ENCODE results near the gene ALDH1B1. TPM values are rescaled to one million over a fixed set of nuclear protein-coding genes. Genes with fewer than 3 reads are reported as not detected.

ALDH1B1 gene
- total and polyA plus RNA-seq, 2 of the 13 experiments (the other 11 are each of a cell fraction or from before 2014, with no cell fraction given): 45.1 to 125 TPM

DNA sequence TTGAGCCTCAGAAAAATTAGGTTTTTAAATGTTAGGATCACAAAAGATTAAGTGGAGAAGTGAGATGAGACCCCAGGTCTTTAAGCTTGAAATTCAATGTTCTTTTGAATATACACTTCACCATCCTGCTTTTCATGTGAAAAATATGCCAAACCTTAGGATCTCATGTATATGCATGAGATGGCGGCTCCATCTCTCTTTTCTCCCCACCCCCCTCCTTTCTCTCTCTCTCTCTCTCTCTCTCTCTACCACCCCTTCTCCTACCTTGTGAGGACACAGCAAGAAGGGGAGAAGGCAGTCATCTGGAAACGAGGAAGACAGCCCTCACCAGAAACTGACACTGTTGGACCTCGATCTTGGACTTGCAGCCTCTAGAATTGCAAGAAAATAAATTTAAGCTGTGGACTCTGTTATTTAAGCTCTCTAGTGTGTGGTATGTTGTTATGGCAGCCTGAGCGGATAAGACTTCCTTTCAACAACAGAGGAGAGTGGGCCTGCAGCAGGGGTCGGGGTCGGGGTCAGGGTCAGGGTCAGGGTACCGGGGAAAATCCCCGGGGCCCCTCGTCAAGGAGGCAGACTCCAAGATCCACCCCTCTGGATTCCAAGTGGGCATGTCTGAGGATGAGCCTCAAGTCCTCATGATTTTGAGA lies 16.4 kb upstream of the ALDH1B1 start (continued):
- TF ChIP-seq, protein P1, sequence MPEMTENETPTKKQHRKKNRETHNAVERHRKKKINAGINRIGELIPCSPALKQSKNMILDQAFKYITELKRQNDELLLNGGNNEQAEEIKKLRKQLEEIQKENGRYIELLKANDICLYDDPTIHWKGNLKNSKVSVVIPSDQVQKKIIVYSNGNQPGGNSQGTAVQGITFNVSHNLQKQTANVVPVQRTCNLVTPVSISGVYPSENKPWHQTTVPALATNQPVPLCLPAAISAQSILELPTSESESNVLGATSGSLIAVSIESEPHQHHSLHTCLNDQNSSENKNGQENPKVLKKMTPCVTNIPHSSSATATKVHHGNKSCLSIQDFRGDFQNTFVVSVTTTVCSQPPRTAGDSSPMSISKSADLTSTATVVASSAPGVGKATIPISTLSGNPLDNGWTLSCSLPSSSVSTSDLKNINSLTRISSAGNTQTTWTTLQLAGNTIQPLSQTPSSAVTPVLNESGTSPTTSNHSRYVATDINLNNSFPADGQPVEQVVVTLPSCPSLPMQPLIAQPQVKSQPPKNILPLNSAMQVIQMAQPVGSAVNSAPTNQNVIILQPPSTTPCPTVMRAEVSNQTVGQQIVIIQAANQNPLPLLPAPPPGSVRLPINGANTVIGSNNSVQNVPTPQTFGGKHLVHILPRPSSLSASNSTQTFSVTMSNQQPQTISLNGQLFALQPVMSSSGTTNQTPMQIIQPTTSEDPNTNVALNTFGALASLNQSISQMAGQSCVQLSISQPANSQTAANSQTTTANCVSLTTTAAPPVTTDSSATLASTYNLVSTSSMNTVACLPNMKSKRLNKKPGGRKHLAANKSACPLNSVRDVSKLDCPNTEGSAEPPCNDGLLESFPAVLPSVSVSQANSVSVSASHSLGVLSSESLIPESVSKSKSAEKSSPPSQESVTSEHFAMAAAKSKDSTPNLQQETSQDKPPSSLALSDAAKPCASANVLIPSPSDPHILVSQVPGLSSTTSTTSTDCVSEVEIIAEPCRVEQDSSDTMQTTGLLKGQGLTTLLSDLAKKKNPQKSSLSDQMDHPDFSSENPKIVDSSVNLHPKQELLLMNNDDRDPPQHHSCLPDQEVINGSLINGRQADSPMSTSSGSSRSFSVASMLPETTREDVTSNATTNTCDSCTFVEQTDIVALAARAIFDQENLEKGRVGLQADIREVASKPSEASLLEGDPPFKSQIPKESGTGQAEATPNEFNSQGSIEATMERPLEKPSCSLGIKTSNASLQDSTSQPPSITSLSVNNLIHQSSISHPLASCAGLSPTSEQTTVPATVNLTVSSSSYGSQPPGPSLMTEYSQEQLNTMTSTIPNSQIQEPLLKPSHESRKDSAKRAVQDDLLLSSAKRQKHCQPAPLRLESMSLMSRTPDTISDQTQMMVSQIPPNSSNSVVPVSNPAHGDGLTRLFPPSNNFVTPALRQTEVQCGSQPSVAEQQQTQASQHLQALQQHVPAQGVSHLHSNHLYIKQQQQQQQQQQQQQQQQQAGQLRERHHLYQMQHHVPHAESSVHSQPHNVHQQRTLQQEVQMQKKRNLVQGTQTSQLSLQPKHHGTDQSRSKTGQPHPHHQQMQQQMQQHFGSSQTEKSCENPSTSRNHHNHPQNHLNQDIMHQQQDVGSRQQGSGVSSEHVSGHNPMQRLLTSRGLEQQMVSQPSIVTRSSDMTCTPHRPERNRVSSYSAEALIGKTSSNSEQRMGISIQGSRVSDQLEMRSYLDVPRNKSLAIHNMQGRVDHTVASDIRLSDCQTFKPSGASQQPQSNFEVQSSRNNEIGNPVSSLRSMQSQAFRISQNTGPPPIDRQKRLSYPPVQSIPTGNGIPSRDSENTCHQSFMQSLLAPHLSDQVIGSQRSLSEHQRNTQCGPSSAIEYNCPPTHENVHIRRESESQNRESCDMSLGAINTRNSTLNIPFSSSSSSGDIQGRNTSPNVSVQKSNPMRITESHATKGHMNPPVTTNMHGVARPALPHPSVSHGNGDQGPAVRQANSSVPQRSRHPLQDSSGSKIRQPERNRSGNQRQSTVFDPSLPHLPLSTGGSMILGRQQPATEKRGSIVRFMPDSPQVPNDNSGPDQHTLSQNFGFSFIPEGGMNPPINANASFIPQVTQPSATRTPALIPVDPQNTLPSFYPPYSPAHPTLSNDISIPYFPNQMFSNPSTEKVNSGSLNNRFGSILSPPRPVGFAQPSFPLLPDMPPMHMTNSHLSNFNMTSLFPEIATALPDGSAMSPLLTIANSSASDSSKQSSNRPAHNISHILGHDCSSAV (CRISPR knock-in tag; IDR thresholded peaks at IDR 0.05; ENCODE audit: borderline replicate concordance): no peak
- TF ChIP-seq, protein P2, sequence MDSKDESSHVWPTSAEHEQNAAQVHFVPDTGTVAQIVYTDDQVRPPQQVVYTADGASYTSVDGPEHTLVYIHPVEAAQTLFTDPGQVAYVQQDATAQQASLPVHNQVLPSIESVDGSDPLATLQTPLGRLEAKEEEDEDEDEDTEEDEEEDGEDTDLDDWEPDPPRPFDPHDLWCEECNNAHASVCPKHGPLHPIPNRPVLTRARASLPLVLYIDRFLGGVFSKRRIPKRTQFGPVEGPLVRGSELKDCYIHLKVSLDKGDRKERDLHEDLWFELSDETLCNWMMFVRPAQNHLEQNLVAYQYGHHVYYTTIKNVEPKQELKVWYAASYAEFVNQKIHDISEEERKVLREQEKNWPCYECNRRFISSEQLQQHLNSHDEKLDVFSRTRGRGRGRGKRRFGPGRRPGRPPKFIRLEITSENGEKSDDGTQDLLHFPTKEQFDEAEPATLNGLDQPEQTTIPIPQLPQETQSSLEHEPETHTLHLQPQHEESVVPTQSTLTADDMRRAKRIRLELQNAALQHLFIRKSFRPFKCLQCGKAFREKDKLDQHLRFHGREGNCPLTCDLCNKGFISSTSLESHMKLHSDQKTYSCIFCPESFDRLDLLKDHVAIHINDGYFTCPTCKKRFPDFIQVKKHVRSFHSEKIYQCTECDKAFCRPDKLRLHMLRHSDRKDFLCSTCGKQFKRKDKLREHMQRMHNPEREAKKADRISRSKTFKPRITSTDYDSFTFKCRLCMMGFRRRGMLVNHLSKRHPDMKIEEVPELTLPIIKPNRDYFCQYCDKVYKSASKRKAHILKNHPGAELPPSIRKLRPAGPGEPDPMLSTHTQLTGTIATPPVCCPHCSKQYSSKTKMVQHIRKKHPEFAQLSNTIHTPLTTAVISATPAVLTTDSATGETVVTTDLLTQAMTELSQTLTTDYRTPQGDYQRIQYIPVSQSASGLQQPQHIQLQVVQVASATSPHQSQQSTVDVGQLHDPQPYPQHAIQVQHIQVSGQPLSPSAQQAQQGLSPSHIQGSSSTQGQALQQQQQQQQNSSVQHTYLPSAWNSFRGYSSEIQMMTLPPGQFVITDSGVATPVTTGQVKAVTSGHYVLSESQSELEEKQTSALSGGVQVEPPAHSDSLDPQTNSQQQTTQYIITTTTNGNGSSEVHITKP (CRISPR knock-in tag; IDR thresholded peaks at IDR 0.05; ENCODE audit: low read depth): no peak
- no peak for TF ChIP-seq ZFAT (CRISPR knock-in tag; conservative IDR thresholded peaks at IDR 0.05)
- no peak for TF ChIP-seq ZNF570 (CRISPR knock-in tag; IDR thresholded peaks at IDR 0.05; ENCODE audit: borderline replicate concordance)
- TF ChIP-seq ZNF674 (CRISPR knock-in tag; IDR thresholded peaks at IDR 0.05; ENCODE audit: low read depth): no peak
- TF ChIP-seq KMT2B (CRISPR knock-in tag; IDR thresholded peaks at IDR 0.05): no peak
- no peak for TF ChIP-seq JUN (CRISPR knock-in tag; IDR thresholded peaks at IDR 0.05)
- TF ChIP-seq, protein P3, sequence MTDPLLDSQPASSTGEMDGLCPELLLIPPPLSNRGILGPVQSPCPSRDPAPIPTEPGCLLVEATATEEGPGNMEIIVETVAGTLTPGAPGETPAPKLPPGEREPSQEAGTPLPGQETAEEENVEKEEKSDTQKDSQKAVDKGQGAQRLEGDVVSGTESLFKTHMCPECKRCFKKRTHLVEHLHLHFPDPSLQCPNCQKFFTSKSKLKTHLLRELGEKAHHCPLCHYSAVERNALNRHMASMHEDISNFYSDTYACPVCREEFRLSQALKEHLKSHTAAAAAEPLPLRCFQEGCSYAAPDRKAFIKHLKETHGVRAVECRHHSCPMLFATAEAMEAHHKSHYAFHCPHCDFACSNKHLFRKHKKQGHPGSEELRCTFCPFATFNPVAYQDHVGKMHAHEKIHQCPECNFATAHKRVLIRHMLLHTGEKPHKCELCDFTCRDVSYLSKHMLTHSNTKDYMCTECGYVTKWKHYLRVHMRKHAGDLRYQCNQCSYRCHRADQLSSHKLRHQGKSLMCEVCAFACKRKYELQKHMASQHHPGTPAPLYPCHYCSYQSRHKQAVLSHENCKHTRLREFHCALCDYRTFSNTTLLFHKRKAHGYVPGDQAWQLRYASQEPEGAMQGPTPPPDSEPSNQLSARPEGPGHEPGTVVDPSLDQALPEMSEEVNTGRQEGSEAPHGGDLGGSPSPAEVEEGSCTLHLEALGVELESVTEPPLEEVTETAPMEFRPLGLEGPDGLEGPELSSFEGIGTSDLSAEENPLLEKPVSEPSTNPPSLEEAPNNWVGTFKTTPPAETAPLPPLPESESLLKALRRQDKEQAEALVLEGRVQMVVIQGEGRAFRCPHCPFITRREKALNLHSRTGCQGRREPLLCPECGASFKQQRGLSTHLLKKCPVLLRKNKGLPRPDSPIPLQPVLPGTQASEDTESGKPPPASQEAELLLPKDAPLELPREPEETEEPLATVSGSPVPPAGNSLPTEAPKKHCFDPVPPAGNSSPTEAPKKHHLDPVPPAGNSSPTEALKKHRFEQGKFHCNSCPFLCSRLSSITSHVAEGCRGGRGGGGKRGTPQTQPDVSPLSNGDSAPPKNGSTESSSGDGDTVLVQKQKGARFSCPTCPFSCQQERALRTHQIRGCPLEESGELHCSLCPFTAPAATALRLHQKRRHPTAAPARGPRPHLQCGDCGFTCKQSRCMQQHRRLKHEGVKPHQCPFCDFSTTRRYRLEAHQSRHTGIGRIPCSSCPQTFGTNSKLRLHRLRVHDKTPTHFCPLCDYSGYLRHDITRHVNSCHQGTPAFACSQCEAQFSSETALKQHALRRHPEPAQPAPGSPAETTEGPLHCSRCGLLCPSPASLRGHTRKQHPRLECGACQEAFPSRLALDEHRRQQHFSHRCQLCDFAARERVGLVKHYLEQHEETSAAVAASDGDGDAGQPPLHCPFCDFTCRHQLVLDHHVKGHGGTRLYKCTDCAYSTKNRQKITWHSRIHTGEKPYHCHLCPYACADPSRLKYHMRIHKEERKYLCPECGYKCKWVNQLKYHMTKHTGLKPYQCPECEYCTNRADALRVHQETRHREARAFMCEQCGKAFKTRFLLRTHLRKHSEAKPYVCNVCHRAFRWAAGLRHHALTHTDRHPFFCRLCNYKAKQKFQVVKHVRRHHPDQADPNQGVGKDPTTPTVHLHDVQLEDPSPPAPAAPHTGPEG (CRISPR knock-in tag; IDR thresholded peaks at IDR 0.05): no peak

All from HepG2 (cell line).